OCI-LY7 (cell line): ENCODE results near the gene CBX2.

Experiments used
- EZH2phosphoT487 ChIP-seq: fragments of 200-600 bp; sonication (generic); IDR thresholded peaks from 2 replicates; pipeline ENCODE4 v1.6.1; 2018; ENCODE audit warnings: low read depth, borderline replicate concordance, mild to moderate bottlenecking, mixed run types, antibody characterized with exemption, low read length, moderate library complexity, mixed read lengths
- TF ChIP-seq, protein P1 (sequence below): fragments of 200-600 bp; sonication (generic); conservative IDR thresholded peaks from 2 replicates; pipeline ENCODE4 v1.5.1; 2014; ENCODE audit warnings: mild to moderate bottlenecking, antibody characterized with exemption, low read length, moderate library complexity, mixed read lengths

DNA sequence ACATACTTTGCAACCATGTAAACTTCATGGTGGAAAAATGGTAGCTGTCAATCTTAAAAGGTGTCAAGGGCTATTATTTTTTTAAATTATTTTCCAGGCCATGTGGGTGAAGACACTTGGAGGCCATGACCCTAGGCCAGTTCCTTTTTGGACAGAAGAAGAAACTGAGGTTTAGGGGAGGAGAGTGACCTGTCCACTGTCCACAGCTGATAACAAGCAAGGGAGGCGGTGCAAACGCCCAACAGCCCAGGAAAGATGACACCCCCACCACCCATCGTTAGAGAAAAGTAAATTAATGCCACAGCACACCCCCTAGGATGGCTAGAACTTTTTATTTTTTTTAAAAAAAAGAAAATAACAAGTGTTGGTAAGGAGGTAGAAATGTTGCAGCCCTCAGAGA lies 28.0 kb upstream of the CBX2 start:
- TF ChIP-seq, protein P1, sequence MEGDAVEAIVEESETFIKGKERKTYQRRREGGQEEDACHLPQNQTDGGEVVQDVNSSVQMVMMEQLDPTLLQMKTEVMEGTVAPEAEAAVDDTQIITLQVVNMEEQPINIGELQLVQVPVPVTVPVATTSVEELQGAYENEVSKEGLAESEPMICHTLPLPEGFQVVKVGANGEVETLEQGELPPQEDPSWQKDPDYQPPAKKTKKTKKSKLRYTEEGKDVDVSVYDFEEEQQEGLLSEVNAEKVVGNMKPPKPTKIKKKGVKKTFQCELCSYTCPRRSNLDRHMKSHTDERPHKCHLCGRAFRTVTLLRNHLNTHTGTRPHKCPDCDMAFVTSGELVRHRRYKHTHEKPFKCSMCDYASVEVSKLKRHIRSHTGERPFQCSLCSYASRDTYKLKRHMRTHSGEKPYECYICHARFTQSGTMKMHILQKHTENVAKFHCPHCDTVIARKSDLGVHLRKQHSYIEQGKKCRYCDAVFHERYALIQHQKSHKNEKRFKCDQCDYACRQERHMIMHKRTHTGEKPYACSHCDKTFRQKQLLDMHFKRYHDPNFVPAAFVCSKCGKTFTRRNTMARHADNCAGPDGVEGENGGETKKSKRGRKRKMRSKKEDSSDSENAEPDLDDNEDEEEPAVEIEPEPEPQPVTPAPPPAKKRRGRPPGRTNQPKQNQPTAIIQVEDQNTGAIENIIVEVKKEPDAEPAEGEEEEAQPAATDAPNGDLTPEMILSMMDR = no peak
- TF ChIP-seq EZH2phosphoT487 = no peak
